HG03066 (cell line): ENCODE data around the gene PC.
"Not testable (repeated sequence)": the region's sequence is repeated elsewhere in the genome, so short reads cannot be mapped to it uniquely, and the experiment has no call there.

Source experiments
- ATAC-seq: cut with Tn5 transposase; IDR thresholded peaks from one replicate; pipeline ENCODE4 v1.9.1; 2021; ENCODE audit warnings: low read depth; ENCODE audit not compliant: unreplicated experiment

Gene PC

DNA sequence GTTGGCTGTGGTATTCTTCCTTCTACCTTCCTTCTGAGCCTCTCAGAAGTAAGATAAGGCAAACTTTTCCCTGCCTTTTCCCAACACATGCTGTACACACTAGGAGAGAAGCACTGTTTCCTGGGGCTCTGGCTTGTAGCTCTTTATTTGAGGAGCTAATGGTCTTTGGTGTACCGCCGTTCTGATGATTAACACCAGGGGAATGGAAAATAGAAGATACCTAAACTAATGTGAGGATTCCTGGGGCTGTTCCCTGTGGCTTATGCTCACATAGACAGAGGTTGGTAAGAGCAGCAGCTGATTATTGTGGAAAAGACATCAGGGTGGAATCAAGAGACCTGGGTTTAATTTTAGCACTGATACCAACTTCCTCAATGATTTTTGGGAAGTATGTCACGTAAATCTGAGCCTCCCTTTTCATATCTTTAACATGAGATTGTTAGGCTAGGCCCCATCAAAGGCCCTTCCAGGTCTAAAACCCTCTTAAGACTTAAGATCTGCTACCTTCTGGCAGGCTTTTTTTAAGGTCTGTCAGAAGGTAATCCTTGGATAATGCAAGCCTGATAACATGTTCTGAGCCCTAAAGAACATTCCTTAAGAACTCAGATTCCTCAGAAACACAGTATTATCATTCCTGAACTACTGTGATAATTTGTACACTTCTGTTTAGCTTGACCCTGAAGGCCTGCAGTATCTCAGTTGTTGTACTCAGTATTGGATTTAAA lies 139.8 kb downstream of the PC start:
- no peak for ATAC-seq

DNA sequence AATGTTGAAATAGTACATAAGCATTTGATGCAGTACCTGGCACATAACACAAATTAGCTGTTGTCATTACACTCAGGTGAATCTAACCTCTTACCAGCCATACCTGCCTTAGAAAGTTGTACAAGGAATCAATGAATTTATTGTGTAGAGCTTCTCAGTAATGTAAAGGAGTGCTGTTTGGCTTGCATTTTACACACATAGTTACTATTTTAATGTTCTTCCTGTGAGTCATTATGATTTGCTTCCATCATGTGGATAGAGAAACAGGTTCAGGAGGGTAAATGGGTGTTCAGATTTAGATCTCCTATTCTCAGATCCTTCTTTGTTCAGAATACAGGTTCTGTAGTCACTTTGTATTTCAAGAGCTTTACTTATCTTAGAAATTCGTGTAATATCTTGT lies 142.5 kb downstream of the PC start:
- no peak for ATAC-seq

DNA sequence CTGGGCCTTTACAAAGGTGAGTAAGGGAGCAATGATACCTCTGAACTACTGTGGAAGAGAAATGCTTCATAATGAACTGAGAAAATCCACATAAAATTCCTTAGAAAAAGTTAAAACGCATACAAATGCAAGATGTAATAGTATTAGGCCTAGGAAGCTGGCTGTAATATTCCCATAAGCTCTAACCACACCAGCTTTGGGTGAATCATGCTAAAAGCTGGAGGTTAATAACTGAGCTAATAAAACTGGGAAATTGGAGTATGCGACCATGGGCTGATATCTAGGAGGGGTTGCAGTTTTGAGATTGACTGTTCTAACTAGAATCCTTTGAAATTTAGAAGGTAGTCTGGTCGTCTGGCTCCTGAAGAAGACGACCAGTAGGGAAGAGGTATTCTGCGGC lies 143.5 kb downstream of the PC start:
- ATAC-seq, result no peak

DNA sequence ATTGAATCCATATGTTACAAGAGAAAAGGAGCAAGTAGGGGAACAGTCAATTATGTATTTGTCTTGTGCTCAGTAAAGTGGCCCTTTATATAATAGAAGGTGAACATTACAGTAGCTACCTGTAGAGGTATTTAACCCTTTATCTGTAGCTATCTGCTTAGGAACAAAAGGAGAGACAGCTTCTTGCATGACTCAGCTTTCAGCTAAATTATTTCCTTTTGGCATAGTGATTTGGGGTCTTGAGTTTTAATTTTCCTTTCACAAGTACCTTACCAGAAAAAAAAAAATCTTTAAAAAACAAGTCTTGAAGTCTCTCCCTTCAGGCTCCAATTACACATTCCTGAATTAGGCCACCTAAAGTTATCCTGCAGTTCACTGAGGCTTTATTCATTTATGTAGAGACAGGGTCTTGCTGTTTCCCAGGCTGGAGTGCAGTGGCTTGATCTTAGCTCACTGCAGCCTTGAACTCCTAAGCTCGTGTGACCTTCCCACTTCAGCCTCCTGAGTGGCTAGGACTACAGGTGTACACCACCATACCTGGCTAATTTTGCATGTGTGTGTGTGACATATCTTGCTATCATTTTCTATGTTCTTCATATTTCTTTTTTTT lies 147.5 kb downstream of the PC start:
- no peak for ATAC-seq

DNA sequence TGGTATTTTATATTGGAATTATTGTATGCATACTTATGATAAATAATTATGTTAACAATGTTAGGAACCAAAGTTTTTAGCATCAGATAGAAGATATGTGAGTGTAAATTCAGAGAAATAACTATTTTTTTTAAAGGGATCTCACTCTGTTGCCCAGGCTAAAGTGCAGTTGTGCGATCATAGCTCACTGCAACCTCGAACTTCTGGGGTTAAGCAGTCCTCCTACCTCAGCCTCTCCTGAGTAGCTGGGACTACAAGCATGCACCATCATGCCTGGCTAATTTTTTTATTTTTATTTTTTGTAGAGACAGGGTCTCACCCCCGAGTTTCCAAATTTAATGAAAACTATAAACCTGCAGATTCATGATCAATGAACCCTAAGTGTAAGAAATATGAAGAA lies 148.6 kb downstream of the PC start:
- ATAC-seq, result no peak

DNA sequence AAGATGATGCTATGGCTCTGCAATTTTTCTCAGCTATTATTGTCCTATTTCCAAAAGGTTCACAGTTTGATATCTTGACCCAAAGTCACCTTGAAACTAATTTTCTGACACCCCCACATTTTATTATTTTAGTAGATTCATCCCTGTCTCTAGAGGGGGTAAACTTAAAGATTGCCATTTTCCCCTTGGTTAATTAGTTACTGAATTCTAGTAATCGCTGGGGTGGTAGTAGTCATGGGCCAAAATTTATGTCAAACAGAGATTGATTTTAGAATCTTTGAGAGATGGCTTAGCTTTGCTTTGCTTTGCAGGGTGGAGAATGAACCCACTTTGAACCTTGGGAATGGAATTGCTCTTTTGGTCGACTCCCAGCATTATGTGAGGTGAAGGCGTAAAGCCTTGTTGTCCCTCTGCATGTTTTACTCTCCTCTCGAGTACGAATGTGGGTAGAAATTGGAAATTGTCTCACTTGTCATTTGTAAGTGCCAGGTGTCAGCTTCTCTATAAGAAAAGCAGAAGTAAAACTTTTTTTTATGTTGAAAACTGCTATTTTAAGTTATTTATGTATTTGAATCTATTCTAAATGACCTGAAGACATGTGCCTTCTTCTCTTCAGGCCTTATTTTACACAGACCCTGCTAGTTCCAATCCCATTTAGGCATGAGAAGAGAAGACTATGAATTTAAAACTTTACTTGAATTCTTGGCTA lies 157.3 kb downstream of the PC start:
- no peak for ATAC-seq

DNA sequence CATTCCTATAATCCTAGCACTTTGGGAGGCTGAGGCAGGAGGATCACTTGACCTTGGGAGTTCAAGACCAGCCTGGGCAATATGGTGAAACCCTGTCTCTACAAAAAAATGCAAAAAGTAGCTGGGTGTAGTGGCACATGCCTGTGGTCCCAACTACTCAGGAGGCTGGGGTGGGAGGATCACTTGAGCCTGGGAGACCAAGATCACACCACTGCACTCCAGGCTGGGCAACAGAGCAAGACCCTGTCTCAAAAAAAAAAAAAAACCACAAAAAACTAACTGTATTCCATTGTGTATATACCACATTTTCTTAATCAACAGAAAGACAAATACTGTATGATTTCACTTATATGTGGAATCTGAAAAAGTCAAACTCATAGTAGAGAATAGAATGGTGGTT lies 158.4 kb downstream of the PC start:
- ATAC-seq, result not testable (repeated sequence)
